Right lobe of liver (tissue), 4 donors: ENCODE measurements around the gene IL21R.

ENCODE experiments used
- CTCF ChIP-seq, 4 donors: fragments of 200-600 bp in 3 of 4; fragments of 450-650 bp in 1 of 4; IDR thresholded peaks; one replicate each; pipeline versions ENCODE4 v1.5.1 to v1.8.0; 2016 to 2022; ENCODE audit warnings: antibody characterized with exemption in 4 of 4, mild to moderate bottlenecking in 2 of 4
- POLR2A ChIP-seq: fragments of 450-650 bp; IDR thresholded peaks from one replicate; pipeline ENCODE4 v1.6.1; 2017; ENCODE audit warnings: antibody characterized with exemption, mild to moderate bottlenecking
- donor health status: DM: no; HTN: no; CAD: no.
- donor health status: DM: no; HTN: no; CAD: no.
- donor health status: DM: no; HTN: yes; CAD: no.

- no peak for TF ChIP-seq CTCF (IDR thresholded peaks at IDR 0.05)
- no peak for TF ChIP-seq POLR2A
Observed at GRCh38 chr16:27480761-27481160, 78.8 kb downstream of the IL21R start.
